Fibroblast of mammary gland (primary cell): ENCODE results near the gene CYP2E1.
"Not testable (repeated sequence)": the region's sequence is repeated elsewhere in the genome, so short reads cannot be mapped to it uniquely, and the experiment has no call there.

ENCODE experiments used
- DNase-seq: peaks from one replicate; pipeline ENCODE4 v3.0.0-alpha.2; 2010; ENCODE audit warnings: low read depth
- H3K4me3 ChIP-seq: 2 replicates; pipeline ENCODE4 v1.5.1; 2011; ENCODE audit warnings: low read depth, mild to moderate bottlenecking, low read length, moderate library complexity; ENCODE audit not compliant: control insufficient read depth
- TF ChIP-seq, protein P1 (sequence below): conservative IDR thresholded peaks from 2 replicates; pipeline ENCODE4 v1.5.1; 2011; ENCODE audit warnings: low read depth, low read length, inconsistent platforms; ENCODE audit not compliant: control insufficient read depth, insufficient read depth

CYP2E1 gene

DNA sequence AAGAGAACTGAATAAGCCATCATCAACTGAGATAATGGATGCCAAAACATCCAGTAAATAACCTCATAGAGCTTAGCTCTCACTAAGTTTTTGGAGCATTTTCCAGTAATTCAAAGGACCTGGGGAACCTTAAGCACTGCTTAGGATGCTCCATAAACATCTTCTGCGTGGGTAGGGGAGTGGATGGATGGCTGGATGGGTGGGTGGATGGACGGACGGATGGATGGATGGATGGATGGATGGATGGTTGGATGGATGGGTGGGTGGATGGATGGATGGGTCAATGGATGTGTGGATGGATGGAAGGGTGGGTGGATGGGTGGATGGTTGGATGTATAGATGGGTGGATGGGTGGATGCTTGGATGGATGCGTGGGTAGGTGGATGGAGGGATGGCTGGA, 9.0 kb downstream of the CYP2E1 start:
- H3K4me3 ChIP-seq: no peak overlapping the region
- no peak for DNase-seq
- TF ChIP-seq, protein P1, sequence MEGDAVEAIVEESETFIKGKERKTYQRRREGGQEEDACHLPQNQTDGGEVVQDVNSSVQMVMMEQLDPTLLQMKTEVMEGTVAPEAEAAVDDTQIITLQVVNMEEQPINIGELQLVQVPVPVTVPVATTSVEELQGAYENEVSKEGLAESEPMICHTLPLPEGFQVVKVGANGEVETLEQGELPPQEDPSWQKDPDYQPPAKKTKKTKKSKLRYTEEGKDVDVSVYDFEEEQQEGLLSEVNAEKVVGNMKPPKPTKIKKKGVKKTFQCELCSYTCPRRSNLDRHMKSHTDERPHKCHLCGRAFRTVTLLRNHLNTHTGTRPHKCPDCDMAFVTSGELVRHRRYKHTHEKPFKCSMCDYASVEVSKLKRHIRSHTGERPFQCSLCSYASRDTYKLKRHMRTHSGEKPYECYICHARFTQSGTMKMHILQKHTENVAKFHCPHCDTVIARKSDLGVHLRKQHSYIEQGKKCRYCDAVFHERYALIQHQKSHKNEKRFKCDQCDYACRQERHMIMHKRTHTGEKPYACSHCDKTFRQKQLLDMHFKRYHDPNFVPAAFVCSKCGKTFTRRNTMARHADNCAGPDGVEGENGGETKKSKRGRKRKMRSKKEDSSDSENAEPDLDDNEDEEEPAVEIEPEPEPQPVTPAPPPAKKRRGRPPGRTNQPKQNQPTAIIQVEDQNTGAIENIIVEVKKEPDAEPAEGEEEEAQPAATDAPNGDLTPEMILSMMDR: no peak

DNA sequence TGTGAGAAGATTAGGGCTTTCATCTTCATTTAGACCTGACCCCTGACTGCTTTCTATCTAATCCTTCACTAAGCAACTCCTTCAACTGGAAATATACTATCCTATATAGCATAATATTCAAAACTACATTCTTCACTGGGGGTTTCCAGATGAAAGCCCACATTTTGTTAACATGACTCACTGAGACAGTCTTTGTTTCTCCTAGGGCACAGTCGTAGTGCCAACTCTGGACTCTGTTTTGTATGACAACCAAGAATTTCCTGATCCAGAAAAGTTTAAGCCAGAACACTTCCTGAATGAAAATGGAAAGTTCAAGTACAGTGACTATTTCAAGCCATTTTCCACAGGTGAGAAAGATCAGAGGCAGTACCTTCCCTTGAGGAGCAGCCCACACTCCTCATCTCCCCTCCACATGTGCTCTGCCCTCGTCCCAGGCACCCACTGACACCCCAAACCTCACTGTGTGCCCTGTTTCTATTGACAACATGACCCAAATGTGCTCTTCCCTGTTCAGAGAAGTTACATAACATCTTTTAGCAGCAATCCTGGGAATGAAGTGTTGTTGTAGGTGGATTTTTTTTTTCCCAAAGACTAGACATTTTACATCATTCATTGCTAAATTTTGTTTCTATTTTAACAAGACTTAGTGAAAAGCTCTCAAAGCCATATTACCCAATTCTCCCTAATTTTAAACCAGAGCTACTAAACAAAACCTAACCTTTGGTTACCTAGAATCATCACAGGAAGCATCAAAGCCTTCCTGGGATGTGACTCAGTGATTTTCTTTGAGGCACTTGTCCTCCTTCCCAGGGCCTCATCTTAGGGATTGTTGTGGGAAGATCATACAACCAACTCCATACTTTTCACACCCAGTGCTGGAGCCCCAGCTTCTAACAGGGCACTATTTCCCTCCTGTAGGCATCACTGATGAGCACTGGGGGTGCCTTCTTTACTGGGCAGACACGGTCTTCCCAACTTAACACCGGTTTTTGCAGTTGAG, 10.7 kb downstream of the CYP2E1 start:
- no peak overlapping the region for H3K4me3 ChIP-seq
- DNase-seq: no peak
- TF ChIP-seq, protein P1: no peak

DNA sequence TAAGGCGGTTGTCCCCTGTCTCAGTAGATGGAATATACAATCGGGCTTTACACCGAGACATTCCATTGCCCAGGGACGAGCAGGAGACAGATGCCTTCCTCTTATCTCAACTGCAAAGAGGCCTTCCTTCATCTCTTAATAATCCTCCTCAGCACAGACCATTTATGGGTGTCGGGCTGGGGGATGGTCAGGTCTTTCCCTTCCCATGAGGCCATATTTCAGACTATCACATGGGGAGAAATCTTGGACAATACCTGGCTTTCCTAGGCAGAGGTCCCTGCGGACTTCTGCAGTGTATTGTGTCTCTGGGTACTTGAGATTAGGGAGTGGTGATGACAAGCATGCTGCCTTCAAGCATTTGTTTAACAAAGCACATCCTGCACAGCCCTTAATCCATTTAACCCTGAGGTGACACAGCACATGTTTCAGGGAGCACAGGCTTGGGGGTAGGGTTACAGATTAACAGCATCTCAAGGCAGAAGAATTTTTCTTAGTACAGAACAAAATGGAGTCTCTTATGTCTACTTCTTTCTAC, 14.3 kb downstream of the CYP2E1 start:
- DNase-seq, H3K4me3 ChIP-seq: not testable (repeated sequence)

DNA sequence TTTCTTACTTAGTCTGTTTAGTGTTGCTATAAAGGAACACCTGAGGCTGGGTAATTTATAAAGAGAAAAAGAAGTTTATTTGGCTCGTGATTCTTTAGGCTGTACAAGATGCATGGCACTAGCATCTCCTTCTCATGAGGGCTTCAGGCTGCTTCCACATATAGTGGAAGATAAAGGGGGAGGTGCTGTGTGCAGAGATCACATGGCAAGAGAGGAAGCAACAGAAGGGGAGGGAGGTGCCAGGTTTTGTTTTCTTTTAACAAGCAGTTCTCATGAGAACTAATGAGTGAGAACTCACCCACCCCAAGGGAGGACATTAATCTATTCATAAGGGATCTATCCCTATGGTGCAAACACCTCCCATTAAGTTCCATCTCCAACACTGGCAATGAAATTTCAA, 17.3 kb downstream of the CYP2E1 start:
- DNase-seq: no peak
- no peak overlapping the region for H3K4me3 ChIP-seq
- TF ChIP-seq, protein P1: no peak

DNA sequence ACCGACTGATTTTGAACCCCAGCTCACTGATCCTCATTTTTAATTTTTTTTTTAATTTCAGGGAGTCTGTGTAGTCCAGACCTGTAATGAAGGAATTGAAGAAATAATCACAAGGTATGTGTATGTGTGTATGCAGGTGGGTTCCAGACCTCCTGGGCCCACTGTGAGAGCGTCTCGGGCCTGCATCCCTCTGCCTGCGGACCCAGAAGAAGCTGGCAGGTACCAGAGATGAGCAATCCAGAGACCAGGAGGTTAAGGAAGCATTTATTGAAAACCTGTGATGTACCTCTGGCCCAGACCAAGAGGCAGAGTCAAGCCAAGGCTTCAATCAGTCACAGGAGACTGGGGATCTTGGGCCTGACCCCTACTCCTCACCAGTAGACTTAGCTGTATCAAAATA, 27.4 kb downstream of the CYP2E1 start:
- TF ChIP-seq, protein P1: no peak
- H3K4me3 ChIP-seq: no peak overlapping the region
- no peak for DNase-seq

DNA sequence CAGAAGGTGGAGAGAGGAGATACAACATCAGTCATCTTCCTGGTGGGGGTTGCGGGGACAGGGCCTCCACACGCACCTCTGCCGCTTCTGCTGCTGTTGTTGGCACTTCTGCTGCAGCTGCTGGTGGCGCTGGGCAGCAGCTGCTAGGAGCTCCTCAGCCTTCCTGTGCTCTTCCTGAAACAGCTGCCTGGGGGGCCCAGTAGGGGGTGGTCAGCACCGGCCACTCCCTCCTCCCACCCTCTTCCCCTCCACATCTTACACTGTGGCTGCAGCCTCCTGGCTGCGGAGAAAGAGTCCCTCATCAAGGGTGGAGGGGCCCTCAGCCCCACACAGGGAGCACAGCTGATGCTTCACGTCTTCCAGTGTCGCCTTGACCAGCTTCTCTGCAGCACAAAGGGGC, 28.4 kb downstream of the CYP2E1 start:
- TF ChIP-seq, protein P1: no peak
- DNase-seq: no peak

DNA sequence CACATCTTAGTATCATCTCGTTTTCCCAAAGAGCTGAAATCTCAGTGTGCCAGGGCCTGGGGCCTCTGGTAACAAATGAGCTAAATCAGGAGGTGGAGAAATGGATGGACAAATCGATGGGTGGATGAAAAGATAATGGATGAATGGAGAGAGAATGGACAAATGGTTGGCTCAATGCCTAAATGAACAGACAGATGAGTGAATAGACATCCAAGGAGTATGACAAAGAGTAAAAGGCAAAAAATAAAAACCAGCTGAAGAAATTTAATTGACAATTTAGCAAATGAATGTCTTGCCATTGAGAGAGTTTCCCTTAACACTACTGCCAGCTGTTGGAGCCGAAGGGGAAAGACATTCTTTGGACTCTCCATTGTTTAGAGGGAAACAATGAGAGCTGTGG, 30.2 kb downstream of the CYP2E1 start:
- no peak for DNase-seq
- TF ChIP-seq, protein P1: no peak

More for the DNA sequence above, 28.4 kb downstream of the CYP2E1 start:
- H3K4me3 ChIP-seq: no peak overlapping the region

More for the DNA sequence above, 30.2 kb downstream of the CYP2E1 start:
- no peak overlapping the region for H3K4me3 ChIP-seq
